Aorta (tissue), 5 donors: ENCODE measurements around the gene ING3. TPM values are rescaled to one million over a fixed set of nuclear protein-coding genes. Genes with fewer than 3 reads are reported as not detected.

Experiments
- ATAC-seq: fragments of 200-7000 bp; cut with Tn5 transposase; one replicate; pipeline ENCODE4 v1.9.1; 2022; ENCODE audit warnings: moderate library complexity; ENCODE audit not compliant: low FRiP score
- DNase-seq, 2 donors: peaks; one replicate each; pipeline ENCODE4 v3.0.0-alpha.2; 2020
- H3K27ac ChIP-seq, 2 donors: one replicate each; pipeline ENCODE4 v1.5.1; 2013; ENCODE audit warnings: low read length in 2 of 2, mild to moderate bottlenecking in 2 of 2, moderate library complexity in 2 of 2, control low read depth in 1 of 2, inconsistent platforms in 1 of 2, low read depth in 1 of 2
- H3K27me3 ChIP-seq, 2 donors: one replicate each; pipeline ENCODE4 v1.6.1; 2013; ENCODE audit warnings: control low read depth in 1 of 2, low read length in 1 of 2, mild to moderate bottlenecking in 1 of 2, moderate library complexity in 1 of 2; ENCODE audit not compliant: insufficient read depth in 2 of 2, control insufficient read depth in 1 of 2
- H3K36me3 ChIP-seq, 2 donors: one replicate each; pipeline ENCODE4 v1.6.1; 2013; ENCODE audit warnings: control low read depth in 1 of 2, low read length in 1 of 2, mild to moderate bottlenecking in 1 of 2; ENCODE audit not compliant: insufficient read depth in 2 of 2, control insufficient read depth in 1 of 2
- H3K4me1 ChIP-seq, 2 donors: one replicate each; pipeline ENCODE4 v1.6.1; 2013; ENCODE audit warnings: low read length in 2 of 2, control low read depth in 1 of 2, mild to moderate bottlenecking in 1 of 2, moderate library complexity in 1 of 2; ENCODE audit not compliant: insufficient read depth in 2 of 2, control insufficient read depth in 1 of 2
- H3K4me3 ChIP-seq, 2 donors: one replicate each; pipeline ENCODE4 v1.5.1; 2013; ENCODE audit warnings: low read length in 2 of 2, control low read depth in 1 of 2, mild to moderate bottlenecking in 1 of 2
- H3K9me3 ChIP-seq: one replicate; pipeline ENCODE4 v1.6.1; 2013; ENCODE audit warnings: mild to moderate bottlenecking, low read length; ENCODE audit not compliant: control insufficient read depth
- WGBS, 2 donors: extraction: QIAGEN DNeasy Blood & Tissue Kit; methylation state at CpG; one replicate each; pipeline ENCODE4 v1.1.7; 2013; 5-methylcytosine and 5-hydroxymethylcytosine counted together
- intact Hi-C, 2 donors: fragments of 100-400 bp; cut with DNase I; formaldehyde crosslinking; loops; one replicate each; pipeline versions ENCODE4 v1.14.2 to v1.15.0; 2022
- long read RNA-seq, 2 donors: library from polyadenylated mRNA; unstranded; transcript quantifications; one replicate each; pipeline ENCODE4 v2.0.0, GENCODE V29; 2020 to 2021
- polyA plus RNA-seq, 2 donors: library from polyadenylated mRNA; stranded (reverse); fragments of 200-250 nt; gene quantifications; one replicate each; pipeline ENCODE4 v1.2.3, GENCODE V29; 2013
- total RNA-seq, 2 donors: library from RNA; stranded (reverse); fragmentation: NEBNext Ultra II Directional; extraction: Animal tissue kit (Norgen Biotek cat#: 25700); gene quantifications; one replicate each; pipeline ENCODE4 v1.2.1, GENCODE V29; 2021
- donor health status: healthy with polysubstance abuse.
- donor health status: Bipolar disorder and iron deficiency.
- donor health status: DM: no; HTN: no; CAD: no.
- donor health status: DM: no; HTN: no; CAD: no.
- donor health status: DM: yes; HTN: yes; CAD: no.

Gene ING3
- total RNA-seq (10 to 100 TPM; 15.9 to 16.0 TPM), polyA plus RNA-seq (10 to 100 TPM in 1 of 2 donors, 1 to 10 TPM in 1; 7.5 to 15.4 TPM)
- long read RNA-seq, donor 1, transcript ING3-204 (11 exons, 1,447 nt): minor isoform, 7 of 59 reads
- long read RNA-seq, donor 1, transcript ING3-201 (12 exons, 3,777 nt): major isoform, 26 of 59 reads
- long read RNA-seq, donor 1, transcript ING3-205 (4 exons, 1,723 nt): minor isoform, 7 of 59 reads
- long read RNA-seq, donor 1, partial matches to known transcripts: 7 of 59 reads
- long read RNA-seq, donor 1, other reads (novel, unspliced or antisense): 5 of 59 reads
- long read RNA-seq, donor 2, transcript ING3-201 (12 exons, 3,777 nt): major isoform, 5 of 11 reads
- long read RNA-seq, donor 2, partial matches to known transcripts: 3 of 11 reads
- long read RNA-seq, donor 2, other reads (novel, unspliced or antisense): 1 of 11 reads

- H3K27me3 ChIP-seq: no peaks in the 10 kb centered on the region
- H3K4me3 ChIP-seq: peak within 1 kb of the TSS; percentile 85 to 94
- H3K27ac ChIP-seq: peak within 1 kb of the TSS; percentile 80 to 99
- ATAC-seq (peak; percentile 99), DNase-seq (peak; percentile 98)
- peaks cover 0 to 3% of the 10 kb centered on the region in 2 donors for H3K4me1 ChIP-seq
- no peaks in the 10 kb centered on the region for H3K9me3 ChIP-seq
- WGBS, 2 donors: 0% methylated on average over 66 to 71 of the region's 71 CpGs
- intact Hi-C loops: loop anchor here in 1 of 2 donors (2.0 kb wide), 1 partner anchor 92 kb away; the partner anchor contains the start of gene TSPAN12
- no peaks in the 10 kb centered on the region for H3K36me3 ChIP-seq
These were observed at the start of gene ING3 for GRCh38 chr7:120950539-120951308. Gene ING3 (plus strand): TSS chr7:120950777. CDS start chr7:120950897, 120 bp downstream.

- no peak overlapping the region for H3K27ac ChIP-seq
- intact Hi-C loops: no loop called here
- H3K9me3 ChIP-seq: no peaks in the 10 kb centered on the region
- no peaks in the 10 kb centered on the region for H3K4me1 ChIP-seq
- no peaks in the 10 kb centered on the region for H3K27me3 ChIP-seq
- no peak overlapping the region for H3K4me3 ChIP-seq
- ATAC-seq: no peak
- no peak for DNase-seq
- no peaks in the 10 kb centered on the region for H3K36me3 ChIP-seq
- WGBS, 2 donors: 75 to 80% methylated on average over 2 of the region's 2 CpGs
These were observed 35.1 kb upstream of the ING3 start for GRCh38 chr7:120915314-120916105.

GRCh38 chr7:120916121-120916520, 34.5 kb upstream of the ING3 start:
- Histone ChIP-seq H3K4me1 (no peaks in the 10 kb centered on the region), H3K36me3 (no peaks in the 10 kb centered on the region), H3K27me3 (no peaks in the 10 kb centered on the region), H3K27ac (no peak overlapping the region), H3K4me3 (no peak overlapping the region), H3K9me3 (no peaks in the 10 kb centered on the region)
- intact Hi-C loops: no loop called here
- no peak for ATAC-seq
- WGBS, 2 donors: 17% methylated on average over 3 of the region's 3 CpGs
- DNase-seq: no peak

- Histone ChIP-seq H3K9me3 (no peaks in the 10 kb centered on the region), H3K4me1 (no peaks in the 10 kb centered on the region), H3K27ac (no peak overlapping the region), H3K36me3 (no peaks in the 10 kb centered on the region), H3K4me3 (no peak overlapping the region), H3K27me3 (no peaks in the 10 kb centered on the region)
- ATAC-seq (no peak), DNase-seq (no peak)
- intact Hi-C loops: no loop called here
- WGBS, 2 donors: 87 to 92% methylated on average over 1 of the region's 1 CpG
These were observed 34.0 kb upstream of the ING3 start for GRCh38 chr7:120916538-120916937.

GRCh38 chr7:120919466-120919865, 31.1 kb upstream of the ING3 start:
- Histone ChIP-seq H3K27me3 (peaks cover 0 to under 1% of the 10 kb centered on the region in 2 donors), H3K27ac (no peak overlapping the region), H3K36me3 (no peaks in the 10 kb centered on the region), H3K4me1 (no peaks in the 10 kb centered on the region), H3K9me3 (no peaks in the 10 kb centered on the region), H3K4me3 (no peak overlapping the region)
- DNase-seq (no peak), ATAC-seq (no peak)
- intact Hi-C loops: no loop called here

GRCh38 chr7:120920034-120920433, 30.5 kb upstream of the ING3 start:
- intact Hi-C loops: no loop called here

GRCh38 chr7:120920591-120921274, 29.8 kb upstream of the ING3 start:
- DNase-seq (no peak), ATAC-seq (no peak)
- Histone ChIP-seq H3K4me3 (no peak overlapping the region), H3K9me3 (no peaks in the 10 kb centered on the region), H3K27me3 (peaks cover 0 to 2% of the 10 kb centered on the region in 2 donors), H3K27ac (no peak overlapping the region), H3K4me1 (no peaks in the 10 kb centered on the region), H3K36me3 (no peaks in the 10 kb centered on the region)
- 78 to 80% methylated on average over 3 of the region's 3 CpGs for WGBS, 2 donors
- intact Hi-C loops: no loop called here

More at GRCh38 chr7:120920034-120920433, 30.5 kb upstream of the ING3 start:
- H3K9me3 ChIP-seq: no peaks in the 10 kb centered on the region
- no peak for ATAC-seq
- no peak overlapping the region for H3K27ac ChIP-seq
- H3K36me3 ChIP-seq: no peaks in the 10 kb centered on the region
- no peak for DNase-seq
- 75% methylated on average over 2 of the region's 2 CpGs for WGBS, 2 donors
- H3K4me1 ChIP-seq: no peaks in the 10 kb centered on the region
- H3K27me3 ChIP-seq: peaks cover 0 to 2% of the 10 kb centered on the region in 2 donors
- no peak overlapping the region for H3K4me3 ChIP-seq

GRCh38 chr7:120924837-120925236, 25.7 kb upstream of the ING3 start:
- Histone ChIP-seq H3K4me1 (no peaks in the 10 kb centered on the region), H3K4me3 (no peak overlapping the region), H3K36me3 (no peaks in the 10 kb centered on the region), H3K27me3 (peaks cover 0 to 2% of the 10 kb centered on the region in 2 donors), H3K9me3 (no peaks in the 10 kb centered on the region), H3K27ac (no peak overlapping the region)
- DNase-seq (no peak), ATAC-seq (no peak)
- 66 to 71% methylated on average over 2 of the region's 2 CpGs for WGBS, 2 donors
- intact Hi-C loops: no loop called here
